K562 (cell line): ENCODE measurements around the gene STX7.

Source experiments
- CTCF ChIP-seq, 3 experiments: IDR thresholded peaks in 2 of 3; conservative IDR thresholded peaks in 1 of 3; 2 replicates each; pipeline ENCODE4 v1.5.1; 2011 to 2012; ENCODE audit warnings: low read length in 3 of 3, mild to moderate bottlenecking in 3 of 3, control low read depth in 2 of 3, improper control_type of control experiment in 1 of 3, inconsistent platforms in 1 of 3, low read depth in 1 of 3, mixed read lengths in 1 of 3, moderate library complexity in 1 of 3; ENCODE audit not compliant: insufficient read depth in 2 of 3
- HDAC2 ChIP-seq: fragments of 450-650 bp; IDR thresholded peaks from 2 replicates; pipeline ENCODE4 v1.6.1; 2016; ENCODE audit warnings: mild to moderate bottlenecking
- MYC ChIP-seq, 2 experiments: fragments of 250-450 bp in 1 of 2; sonication (Bioruptor Pico) in 1 of 2; IDR thresholded peaks; 2 replicates each; pipeline versions ENCODE4 v1.5.1 to v1.6.1; 2012 to 2021; ENCODE audit warnings: low read depth in 2 of 2, borderline replicate concordance in 1 of 2, improper control_type of control experiment in 1 of 2, low read length in 1 of 2, mild to moderate bottlenecking in 1 of 2, moderate library complexity in 1 of 2
- RAD21 ChIP-seq, 2 experiments: fragments of 250-450 bp in 1 of 2; fragments of 450-650 bp in 1 of 2; sonication (Bioruptor Pico) in 1 of 2; formaldehyde crosslinking in 1 of 2; IDR thresholded peaks in 1 of 2; conservative IDR thresholded peaks in 1 of 2; 2 replicates each; pipeline versions ENCODE4 v1.4.0 to v1.8.0; 2020 to 2022; ENCODE audit warnings: mild to moderate bottlenecking in 2 of 2, moderate library complexity in 1 of 2
- TF ChIP-seq, protein P1 (sequence below): IDR thresholded peaks from 2 replicates; pipeline ENCODE4 v1.6.1; 2012; ENCODE audit warnings: low read depth, low read length, improper control_type of control experiment, borderline replicate concordance

GRCh38 chr6:132490024-132490423, 22.9 kb downstream of the STX7 start:
- TF ChIP-seq RAD21 (CRISPR knock-in tag; conservative IDR thresholded peaks at IDR 0.05 in 1 of 2, IDR thresholded peaks at IDR 0.05 in 1 of 2) (no peak), MYC (IDR thresholded peaks at IDR 0.05; ENCODE audit: low read depth, low read length) (no peak), MYC (CRISPR knock-in tag; IDR thresholded peaks at IDR 0.05; ENCODE audit: borderline replicate concordance, low read depth) (no peak), CTCF (IDR thresholded peaks at IDR 0.05 in 2 of 3, conservative IDR thresholded peaks at IDR 0.05 in 1 of 3; ENCODE audit: insufficient read depth in 2 of 3, low read depth in 1 of 3, low read length in 3 of 3) (no peak), HDAC2 (no peak)
- TF ChIP-seq, protein P1, sequence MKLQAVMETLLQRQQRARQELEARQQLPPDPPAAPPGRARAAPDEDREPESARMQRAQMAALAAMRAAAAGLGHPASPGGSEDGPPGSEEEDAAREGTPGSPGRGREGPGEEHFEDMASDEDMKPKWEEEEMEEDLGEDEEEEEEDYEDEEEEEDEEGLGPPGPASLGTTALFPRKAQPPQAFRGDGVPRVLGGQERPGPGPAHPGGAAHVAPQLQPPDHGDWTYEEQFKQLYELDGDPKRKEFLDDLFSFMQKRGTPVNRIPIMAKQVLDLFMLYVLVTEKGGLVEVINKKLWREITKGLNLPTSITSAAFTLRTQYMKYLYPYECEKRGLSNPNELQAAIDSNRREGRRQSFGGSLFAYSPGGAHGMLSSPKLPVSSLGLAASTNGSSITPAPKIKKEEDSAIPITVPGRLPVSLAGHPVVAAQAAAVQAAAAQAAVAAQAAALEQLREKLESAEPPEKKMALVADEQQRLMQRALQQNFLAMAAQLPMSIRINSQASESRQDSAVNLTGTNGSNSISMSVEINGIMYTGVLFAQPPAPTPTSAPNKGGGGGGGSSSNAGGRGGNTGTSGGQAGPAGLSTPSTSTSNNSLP = no peak
